Measurements from ENCODE around the gene SERINC2.
"Not testable (repeated sequence)": the region's sequence is repeated elsewhere in the genome, so short reads cannot be mapped to it uniquely, and the experiment has no call there.

Gene SERINC2

GRCh38 chr1:31471452-31472313 is 58.7 kb downstream of the SERINC2 start:
- DNase-seq (ENCODE audit: low spot score), result not testable (repeated sequence)

GRCh38 chr1:31472314-31472651 is 59.3 kb downstream of the SERINC2 start:
- not testable (repeated sequence) for DNase-seq (ENCODE audit: low spot score)

- DNase-seq (ENCODE audit: low spot score), result not testable (repeated sequence)
Measured at GRCh38 chr1:31472673-31473072, 59.7 kb downstream of the SERINC2 start.

- DNase-seq (ENCODE audit: low spot score), result not testable (repeated sequence)
Measured at GRCh38 chr1:31473508-31473907, 60.5 kb downstream of the SERINC2 start.

GRCh38 chr1:31474567-31474966 is 61.6 kb downstream of the SERINC2 start:
- DNase-seq (ENCODE audit: low spot score), result not testable (repeated sequence)

GRCh38 chr1:31476891-31477846 is 64.2 kb downstream of the SERINC2 start:
- no peak for DNase-seq (ENCODE audit: low spot score)

- DNase-seq (ENCODE audit: low spot score), result no peak
Measured at GRCh38 chr1:31478167-31478566, 65.2 kb downstream of the SERINC2 start.

GRCh38 chr1:31479811-31480210 is 66.8 kb downstream of the SERINC2 start:
- DNase-seq (ENCODE audit: low spot score), result no peak

GRCh38 chr1:31480426-31480825 is 67.4 kb downstream of the SERINC2 start:
- DNase-seq (ENCODE audit: low spot score), result not testable (repeated sequence)

GRCh38 chr1:31482482-31483011 is 69.5 kb downstream of the SERINC2 start:
- DNase-seq (ENCODE audit: low spot score), result no peak

- DNase-seq (ENCODE audit: low spot score), result no peak
Measured at GRCh38 chr1:31483012-31483946, 70.3 kb downstream of the SERINC2 start.

Data from kidney capillary endothelial cell (primary cell).